ENCODE measurements around the gene SNCG.

DNA sequence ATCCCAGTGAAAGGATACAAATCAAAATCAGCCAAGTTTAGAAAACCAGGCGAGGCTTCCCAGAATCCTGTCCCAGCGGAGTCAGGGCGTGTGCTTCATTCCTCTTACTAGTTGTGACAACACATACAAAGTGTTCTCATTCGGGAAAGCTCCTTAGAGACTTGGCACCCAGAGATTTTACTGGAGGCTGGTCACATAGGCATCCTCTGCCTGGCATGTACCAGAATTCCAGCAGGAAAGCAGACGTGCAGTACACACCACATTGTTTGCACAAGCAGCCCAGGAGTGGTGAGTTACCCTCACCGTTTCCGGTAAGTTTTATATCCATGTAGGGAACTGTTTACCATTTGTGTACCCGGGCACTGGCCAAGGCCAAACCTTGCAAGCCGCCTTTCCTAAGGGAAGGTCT lies 35.8 kb upstream of the SNCG start:
- TF ChIP-seq, protein P1, sequence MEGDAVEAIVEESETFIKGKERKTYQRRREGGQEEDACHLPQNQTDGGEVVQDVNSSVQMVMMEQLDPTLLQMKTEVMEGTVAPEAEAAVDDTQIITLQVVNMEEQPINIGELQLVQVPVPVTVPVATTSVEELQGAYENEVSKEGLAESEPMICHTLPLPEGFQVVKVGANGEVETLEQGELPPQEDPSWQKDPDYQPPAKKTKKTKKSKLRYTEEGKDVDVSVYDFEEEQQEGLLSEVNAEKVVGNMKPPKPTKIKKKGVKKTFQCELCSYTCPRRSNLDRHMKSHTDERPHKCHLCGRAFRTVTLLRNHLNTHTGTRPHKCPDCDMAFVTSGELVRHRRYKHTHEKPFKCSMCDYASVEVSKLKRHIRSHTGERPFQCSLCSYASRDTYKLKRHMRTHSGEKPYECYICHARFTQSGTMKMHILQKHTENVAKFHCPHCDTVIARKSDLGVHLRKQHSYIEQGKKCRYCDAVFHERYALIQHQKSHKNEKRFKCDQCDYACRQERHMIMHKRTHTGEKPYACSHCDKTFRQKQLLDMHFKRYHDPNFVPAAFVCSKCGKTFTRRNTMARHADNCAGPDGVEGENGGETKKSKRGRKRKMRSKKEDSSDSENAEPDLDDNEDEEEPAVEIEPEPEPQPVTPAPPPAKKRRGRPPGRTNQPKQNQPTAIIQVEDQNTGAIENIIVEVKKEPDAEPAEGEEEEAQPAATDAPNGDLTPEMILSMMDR (IDR thresholded peaks at IDR 0.05), result no peak
- no peak for TF ChIP-seq POLR2A (IDR thresholded peaks at IDR 0.05)
